Glutamatergic neuron (in vitro differentiated cells): ENCODE results near the gene STRA8. TPM values are rescaled to one million over a fixed set of nuclear protein-coding genes. Genes with fewer than 3 reads are reported as not detected.

ENCODE experiments used
- DNase-seq: peaks from one replicate; pipeline ENCODE4 v3.0.0; 2022
- H3K27ac Mint-ChIP-seq: one replicate; pipeline ENCODE4 v1.8.0; 2020; ENCODE audit warnings: mild to moderate bottlenecking, mixed read lengths, inconsistent platforms; ENCODE audit not compliant: unreplicated experiment
- H3K27me3 Mint-ChIP-seq: one replicate; pipeline ENCODE4 v1.8.0; 2020; ENCODE audit warnings: mild to moderate bottlenecking, moderate library complexity, mixed read lengths, inconsistent platforms; ENCODE audit not compliant: unreplicated experiment
- H3K36me3 Mint-ChIP-seq: one replicate; pipeline ENCODE4 v1.8.0; 2020; ENCODE audit warnings: mild to moderate bottlenecking, mixed read lengths, inconsistent platforms; ENCODE audit not compliant: unreplicated experiment
- H3K4me1 Mint-ChIP-seq: one replicate; pipeline ENCODE4 v1.8.0; 2020; ENCODE audit warnings: mild to moderate bottlenecking, low read depth, mixed read lengths, inconsistent platforms; ENCODE audit not compliant: unreplicated experiment
- H3K4me3 Mint-ChIP-seq: one replicate; pipeline ENCODE4 v1.8.0; 2020; ENCODE audit warnings: mild to moderate bottlenecking, mixed read lengths, inconsistent platforms; ENCODE audit not compliant: unreplicated experiment
- H3K9me3 Mint-ChIP-seq: one replicate; pipeline ENCODE4 v1.8.0; 2020; ENCODE audit warnings: mild to moderate bottlenecking, moderate library complexity, mixed read lengths, inconsistent platforms; ENCODE audit not compliant: unreplicated experiment
- CTCF ChIP-seq: fragments of 200-600 bp; sonication (generic); IDR thresholded peaks from one replicate; pipeline ENCODE4 v1.5.0; 2021; ENCODE audit not compliant: partially characterized antibody, unreplicated experiment
- total RNA-seq: library from RNA; stranded (reverse); fragmentation: NEBNext Ultra II Directional; extraction: Animal tissue kit (Norgen Biotek cat#: 25700); gene quantifications from one replicate; pipeline ENCODE4 v1.2.1, GENCODE V29; 2021; ENCODE audit not compliant: unreplicated experiment

STRA8 gene
- total RNA-seq, 1 donor from 2014 or later = not detected

- no peak overlapping the region for H3K4me3 Mint-ChIP-seq
- peak; percentile 83 for TF ChIP-seq CTCF
- H3K4me1 Mint-ChIP-seq = no peaks in the 10 kb centered on the region
- no peak overlapping the region for H3K27ac Mint-ChIP-seq
- H3K9me3 Mint-ChIP-seq = peaks cover 5% of the 10 kb centered on the region
- DNase-seq = peak; percentile 73
- H3K27me3 Mint-ChIP-seq = peaks cover 2% of the 10 kb centered on the region
- H3K36me3 Mint-ChIP-seq = no peaks in the 10 kb centered on the region
Observed at GRCh38 chr7:135281363-135281949, 47.8 kb downstream of the STRA8 start.

- H3K4me3 Mint-ChIP-seq = no peak overlapping the region
- no peak for DNase-seq
- TF ChIP-seq CTCF = no peak
- peaks cover 2% of the 10 kb centered on the region for H3K9me3 Mint-ChIP-seq
- no peak overlapping the region for H3K27ac Mint-ChIP-seq
- H3K36me3 Mint-ChIP-seq = no peaks in the 10 kb centered on the region
- H3K4me1 Mint-ChIP-seq = no peaks in the 10 kb centered on the region
- peaks cover 2% of the 10 kb centered on the region for H3K27me3 Mint-ChIP-seq
Observed at GRCh38 chr7:135282561-135283254, 49.1 kb downstream of the STRA8 start.

- Mint-ChIP-seq H3K27ac (no peak overlapping the region), H3K36me3 (no peaks in the 10 kb centered on the region), H3K4me1 (no peaks in the 10 kb centered on the region), H3K27me3 (peaks cover 2% of the 10 kb centered on the region), H3K9me3 (no peaks in the 10 kb centered on the region), H3K4me3 (no peak overlapping the region)
- DNase-seq = no peak
- TF ChIP-seq CTCF = no peak
Observed at GRCh38 chr7:135283959-135284638, 50.5 kb downstream of the STRA8 start.

GRCh38 chr7:135285547-135286233 lies 52.1 kb downstream of the STRA8 start:
- no peak for DNase-seq
- H3K4me3 Mint-ChIP-seq = no peak overlapping the region
- no peak overlapping the region for H3K27ac Mint-ChIP-seq
- H3K36me3 Mint-ChIP-seq = no peaks in the 10 kb centered on the region
- no peak for TF ChIP-seq CTCF
- H3K9me3 Mint-ChIP-seq = no peaks in the 10 kb centered on the region
- H3K4me1 Mint-ChIP-seq = no peaks in the 10 kb centered on the region
- peaks cover 2% of the 10 kb centered on the region for H3K27me3 Mint-ChIP-seq
